H1 (cell line): ENCODE data around the gene CYBA.

ENCODE experiments used
- BRCA1 ChIP-seq: IDR thresholded peaks from 2 replicates; pipeline ENCODE4 v1.6.1; 2012; ENCODE audit warnings: low read depth, low read length, improper control_type of control experiment
- POLR2A ChIP-seq, 2 experiments: IDR thresholded peaks; 1 replicate in 1 of 2; 2 replicates in 1 of 2; pipeline ENCODE4 v1.6.1; 2011; ENCODE audit warnings: low read depth in 2 of 2, low read length in 2 of 2, mild to moderate bottlenecking in 2 of 2; ENCODE audit errors: control extremely low read depth in 1 of 2
- POLR2AphosphoS5 ChIP-seq: IDR thresholded peaks from 2 replicates; pipeline ENCODE4 v1.6.1; 2011; ENCODE audit warnings: low read depth, low read length
- RFX5 ChIP-seq: IDR thresholded peaks from 2 replicates; pipeline ENCODE4 v1.6.1; 2011; ENCODE audit warnings: low read depth, low read length, improper control_type of control experiment, borderline replicate concordance
- RNF2 ChIP-seq: fragments of 200-900, 300-1000 bp; sonication (generic); IDR thresholded peaks from 2 replicates; pipeline ENCODE4 v1.7.1; 2016; ENCODE audit warnings: borderline replicate concordance, low read depth, mild to moderate bottlenecking, antibody characterized with exemption, low read length; ENCODE audit not compliant: poor library complexity, severe bottlenecking; ENCODE audit errors: missing control alignments
- YY1 ChIP-seq: IDR thresholded peaks from 2 replicates; pipeline ENCODE4 v1.6.1; 2011; ENCODE audit warnings: low read depth, mild to moderate bottlenecking, low read length
- TF ChIP-seq, protein P1 (sequence below), 3 experiments: IDR thresholded peaks; 1 replicate in 2 of 3; 2 replicates in 1 of 3; pipeline versions ENCODE4 v1.5.1 to v1.6.1; 2011; ENCODE audit warnings: low read length in 3 of 3, mild to moderate bottlenecking in 3 of 3, inconsistent platforms in 2 of 3, low read depth in 1 of 3, moderate library complexity in 1 of 3; ENCODE audit not compliant: insufficient read depth in 1 of 3; ENCODE audit errors: control extremely low read depth in 1 of 3
- TF ChIP-seq, protein P2 (sequence below): IDR thresholded peaks from 2 replicates; pipeline ENCODE4 v1.6.1; 2012; ENCODE audit warnings: inconsistent platforms

DNA sequence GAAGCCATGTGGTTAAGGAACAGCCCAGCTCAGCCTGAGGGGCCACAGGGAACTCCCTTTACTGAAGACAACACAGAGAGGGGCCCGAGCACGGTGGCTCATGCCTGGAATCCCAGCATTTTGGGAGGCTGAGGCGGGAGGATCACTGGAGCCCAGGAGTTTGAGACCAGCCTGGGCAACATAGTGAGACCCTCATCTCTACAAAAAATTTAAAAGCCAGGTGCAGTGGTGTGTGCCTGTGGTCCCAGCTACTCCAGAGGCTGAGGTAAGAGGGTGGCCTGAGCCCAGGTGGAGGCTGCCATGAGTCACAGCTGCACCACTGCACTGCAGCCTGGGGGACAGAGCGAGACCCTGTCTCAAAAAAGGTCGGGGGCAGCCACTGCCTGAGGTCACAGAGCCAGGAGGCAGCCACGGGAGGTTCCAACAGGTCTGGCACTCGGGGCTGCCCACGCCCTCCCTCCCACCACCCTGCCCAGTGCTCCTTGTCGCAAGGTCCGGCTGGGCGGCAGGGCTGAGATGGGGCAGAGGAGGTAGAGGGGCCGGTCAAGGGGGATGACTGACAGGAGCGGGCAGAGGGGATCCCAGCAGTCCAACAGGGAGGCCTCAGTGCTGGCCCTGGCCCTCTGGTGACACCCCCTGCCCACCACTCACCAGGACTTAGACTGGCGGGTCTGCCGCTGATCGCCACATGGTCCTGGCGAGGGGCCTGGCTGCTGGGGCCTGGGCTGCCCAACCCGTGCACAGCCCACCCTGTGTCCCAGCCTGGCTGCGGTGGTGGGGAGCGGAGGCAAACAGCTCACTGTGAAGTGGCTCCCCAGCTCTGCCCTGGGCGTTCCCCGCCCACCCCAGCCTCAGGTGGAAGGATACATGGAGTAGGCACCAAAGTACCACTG lies 3.4 kb downstream of the CYBA start:
- TF ChIP-seq BRCA1 (no peak), POLR2AphosphoS5 (no peak), RNF2 (no peak), RFX5 (no peak), YY1 (no peak), POLR2A (IDR thresholded peaks at IDR 0.05; ENCODE audit: control extremely low read depth in 1 of 2, low read depth in 2 of 2, low read length in 2 of 2) (no peak)
- TF ChIP-seq, protein P1, sequence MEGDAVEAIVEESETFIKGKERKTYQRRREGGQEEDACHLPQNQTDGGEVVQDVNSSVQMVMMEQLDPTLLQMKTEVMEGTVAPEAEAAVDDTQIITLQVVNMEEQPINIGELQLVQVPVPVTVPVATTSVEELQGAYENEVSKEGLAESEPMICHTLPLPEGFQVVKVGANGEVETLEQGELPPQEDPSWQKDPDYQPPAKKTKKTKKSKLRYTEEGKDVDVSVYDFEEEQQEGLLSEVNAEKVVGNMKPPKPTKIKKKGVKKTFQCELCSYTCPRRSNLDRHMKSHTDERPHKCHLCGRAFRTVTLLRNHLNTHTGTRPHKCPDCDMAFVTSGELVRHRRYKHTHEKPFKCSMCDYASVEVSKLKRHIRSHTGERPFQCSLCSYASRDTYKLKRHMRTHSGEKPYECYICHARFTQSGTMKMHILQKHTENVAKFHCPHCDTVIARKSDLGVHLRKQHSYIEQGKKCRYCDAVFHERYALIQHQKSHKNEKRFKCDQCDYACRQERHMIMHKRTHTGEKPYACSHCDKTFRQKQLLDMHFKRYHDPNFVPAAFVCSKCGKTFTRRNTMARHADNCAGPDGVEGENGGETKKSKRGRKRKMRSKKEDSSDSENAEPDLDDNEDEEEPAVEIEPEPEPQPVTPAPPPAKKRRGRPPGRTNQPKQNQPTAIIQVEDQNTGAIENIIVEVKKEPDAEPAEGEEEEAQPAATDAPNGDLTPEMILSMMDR (IDR thresholded peaks at IDR 0.05; ENCODE audit: control extremely low read depth in 1 of 3, insufficient read depth in 1 of 3, low read depth in 1 of 3, low read length in 3 of 3) = no peak
- TF ChIP-seq, protein P2, sequence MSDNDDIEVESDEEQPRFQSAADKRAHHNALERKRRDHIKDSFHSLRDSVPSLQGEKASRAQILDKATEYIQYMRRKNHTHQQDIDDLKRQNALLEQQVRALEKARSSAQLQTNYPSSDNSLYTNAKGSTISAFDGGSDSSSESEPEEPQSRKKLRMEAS = no peak
